ENCODE measurements around the gene AGER.
"Not testable (repeated sequence)": the region's sequence is repeated elsewhere in the genome, so short reads cannot be mapped to it uniquely, and the experiment has no call there.

AGER gene

GRCh38 chr6:32184084-32184640 lies at the start of gene AGER:
Gene AGER (minus strand): TSS chr6:32184253. CDS start chr6:32184222, 31 bp downstream.
- no peak for DNase-seq

GRCh38 chr6:32226434-32226833 lies 42.4 kb upstream of the AGER start:
- DNase-seq, result no peak

GRCh38 chr6:32224696-32225095 lies 40.6 kb upstream of the AGER start:
- DNase-seq, result no peak

GRCh38 chr6:32223258-32224235 lies 39.5 kb upstream of the AGER start, which contains the start of gene NOTCH4:
Gene NOTCH4 (minus strand): TSS chr6:32224067. CDS start chr6:32223928, 139 bp downstream.
- DNase-seq, result no peak

- no peak for DNase-seq
Measured at GRCh38 chr6:32222333-32223230, 38.5 kb upstream of the AGER start.

- no peak for DNase-seq
Measured at GRCh38 chr6:32220021-32220420, 36.0 kb upstream of the AGER start.

- DNase-seq, result no peak
Measured at GRCh38 chr6:32218167-32218566, 34.1 kb upstream of the AGER start.

- DNase-seq, result no peak
Measured at GRCh38 chr6:32216998-32217397, 32.9 kb upstream of the AGER start.

- DNase-seq, result no peak
Measured at GRCh38 chr6:32216285-32216684, 32.2 kb upstream of the AGER start.

GRCh38 chr6:32215617-32216016 lies 31.6 kb upstream of the AGER start:
- DNase-seq, result no peak

GRCh38 chr6:32214126-32214525 lies 30.1 kb upstream of the AGER start:
- no peak for DNase-seq

GRCh38 chr6:32213649-32214048 lies 29.6 kb upstream of the AGER start:
- DNase-seq, result no peak

- no peak for DNase-seq
Measured at GRCh38 chr6:32212076-32212760, 28.2 kb upstream of the AGER start.

GRCh38 chr6:32211432-32211831 lies 27.4 kb upstream of the AGER start:
- DNase-seq, result not testable (repeated sequence)

- no peak for DNase-seq
Measured at GRCh38 chr6:32210191-32210601, 26.1 kb upstream of the AGER start.

- DNase-seq, result no peak
Measured at GRCh38 chr6:32208996-32209395, 24.9 kb upstream of the AGER start.

GRCh38 chr6:32204268-32204715 lies 20.2 kb upstream of the AGER start:
- DNase-seq, result no peak

- DNase-seq, result no peak
Measured at GRCh38 chr6:32203426-32204267, 19.6 kb upstream of the AGER start.

- no peak for DNase-seq
Measured at GRCh38 chr6:32202186-32202585, 18.1 kb upstream of the AGER start.

- no peak for DNase-seq
Measured at GRCh38 chr6:32200711-32201475, 16.8 kb upstream of the AGER start.

- DNase-seq, result no peak
Measured at GRCh38 chr6:32198866-32199265, 14.8 kb upstream of the AGER start.
